Mesothelial cell of epicardium (in vitro differentiated cells): ENCODE results near the gene SIL1. TPM values are rescaled to one million over a fixed set of nuclear protein-coding genes. Genes with fewer than 3 reads are reported as not detected.
"Not testable (repeated sequence)": the region's sequence is repeated elsewhere in the genome, so short reads cannot be mapped to it uniquely, and the experiment has no call there.

Experiments
- DNase-seq, 2 experiments: peaks; one replicate each; pipeline ENCODE4 v3.0.0; 2021; ENCODE audit warnings: low spot score in 2 of 2; ENCODE audit not compliant: unreplicated experiment in 2 of 2
- H3K27ac Mint-ChIP-seq: 2 replicates; pipeline ENCODE4 v1.8.0; 2021; ENCODE audit warnings: mixed read lengths
- H3K27me3 Mint-ChIP-seq: 2 replicates; pipeline ENCODE4 v1.8.0; 2021; ENCODE audit warnings: low read depth, mixed read lengths
- H3K36me3 Mint-ChIP-seq: 2 replicates; pipeline ENCODE4 v1.8.0; 2021; ENCODE audit warnings: mixed read lengths
- H3K4me1 Mint-ChIP-seq: 2 replicates; pipeline ENCODE4 v1.8.0; 2021; ENCODE audit warnings: mixed read lengths
- H3K4me3 Mint-ChIP-seq: 2 replicates; pipeline ENCODE4 v1.8.0; 2021; ENCODE audit warnings: mild to moderate bottlenecking, moderate library complexity, mixed read lengths
- H3K9me3 Mint-ChIP-seq: 2 replicates; pipeline ENCODE4 v1.8.0; 2021; ENCODE audit warnings: mixed read lengths
- CTCF ChIP-seq: fragments of 200-600 bp; sonication (generic); IDR thresholded peaks from one replicate; pipeline ENCODE4 v1.5.0; 2021; ENCODE audit warnings: antibody characterized with exemption; ENCODE audit not compliant: unreplicated experiment
- total RNA-seq: library from RNA; stranded (reverse); gene quantifications from 3 replicates; pipeline ENCODE4 v1.2.1, GENCODE V29; 2021

The SIL1 gene
- total RNA-seq, 1 donor from 2014 or later: 46.2 TPM

GRCh38 chr5:139222346-139222745, 24.2 kb upstream of the SIL1 start:
- Mint-ChIP-seq H3K4me3 (no peak overlapping the region), H3K36me3 (no peaks in the 10 kb centered on the region), H3K9me3 (no peaks in the 10 kb centered on the region), H3K27me3 (no peaks in the 10 kb centered on the region), H3K4me1 (peaks cover 5% of the 10 kb centered on the region), H3K27ac (no peak overlapping the region)
- no peak for TF ChIP-seq CTCF
- DNase-seq: no peak

GRCh38 chr5:139218038-139218437, 19.9 kb upstream of the SIL1 start:
- H3K36me3 Mint-ChIP-seq, DNase-seq, H3K27me3 Mint-ChIP-seq, H3K9me3 Mint-ChIP-seq, H3K4me3 Mint-ChIP-seq, H3K27ac Mint-ChIP-seq: not testable (repeated sequence)
- peaks cover 15% of the 10 kb centered on the region for H3K4me1 Mint-ChIP-seq

GRCh38 chr5:139215107-139215975, 17.2 kb upstream of the SIL1 start:
- H3K27ac Mint-ChIP-seq: no peak overlapping the region

GRCh38 chr5:139214646-139215045, 16.5 kb upstream of the SIL1 start:
- no peaks in the 10 kb centered on the region for H3K36me3 Mint-ChIP-seq
- H3K27me3 Mint-ChIP-seq: no peaks in the 10 kb centered on the region
- TF ChIP-seq CTCF: no peak
- no peak overlapping the region for H3K4me3 Mint-ChIP-seq
- H3K4me1 Mint-ChIP-seq: peaks cover 11% of the 10 kb centered on the region
- DNase-seq: no peak
- H3K27ac Mint-ChIP-seq: no peak overlapping the region
- no peaks in the 10 kb centered on the region for H3K9me3 Mint-ChIP-seq

More at GRCh38 chr5:139215107-139215975, 17.2 kb upstream of the SIL1 start:
- no peak for TF ChIP-seq CTCF
- H3K4me1 Mint-ChIP-seq: peaks cover 11% of the 10 kb centered on the region
- no peaks in the 10 kb centered on the region for H3K36me3 Mint-ChIP-seq
- H3K4me3 Mint-ChIP-seq: no peak overlapping the region
- DNase-seq: no peak
- no peaks in the 10 kb centered on the region for H3K27me3 Mint-ChIP-seq
- H3K9me3 Mint-ChIP-seq: no peaks in the 10 kb centered on the region

- H3K9me3 Mint-ChIP-seq: no peaks in the 10 kb centered on the region
- no peak for TF ChIP-seq CTCF
- H3K27ac Mint-ChIP-seq: no peak overlapping the region
- DNase-seq: no peak
- H3K36me3 Mint-ChIP-seq: no peaks in the 10 kb centered on the region
- H3K27me3 Mint-ChIP-seq: no peaks in the 10 kb centered on the region
- H3K4me1 Mint-ChIP-seq: peaks cover 18% of the 10 kb centered on the region
- no peak overlapping the region for H3K4me3 Mint-ChIP-seq
These were observed 14.7 kb upstream of the SIL1 start for GRCh38 chr5:139212906-139213305.

GRCh38 chr5:139212486-139212885, 14.3 kb upstream of the SIL1 start:
- H3K36me3 Mint-ChIP-seq: no peaks in the 10 kb centered on the region
- no peaks in the 10 kb centered on the region for H3K27me3 Mint-ChIP-seq
- TF ChIP-seq CTCF: no peak
- no peak overlapping the region for H3K4me3 Mint-ChIP-seq
- peaks cover 19% of the 10 kb centered on the region for H3K4me1 Mint-ChIP-seq
- DNase-seq: no peak
- H3K9me3 Mint-ChIP-seq: no peaks in the 10 kb centered on the region
- no peak overlapping the region for H3K27ac Mint-ChIP-seq
